ENCODE measurements around the gene PLA2G4A. TPM values are rescaled to one million over a fixed set of nuclear protein-coding genes. Genes with fewer than 3 reads are reported as not detected.

PLA2G4A gene
- total RNA-seq, 1 experiment from 2014 or later, result 0.39 TPM

DNA sequence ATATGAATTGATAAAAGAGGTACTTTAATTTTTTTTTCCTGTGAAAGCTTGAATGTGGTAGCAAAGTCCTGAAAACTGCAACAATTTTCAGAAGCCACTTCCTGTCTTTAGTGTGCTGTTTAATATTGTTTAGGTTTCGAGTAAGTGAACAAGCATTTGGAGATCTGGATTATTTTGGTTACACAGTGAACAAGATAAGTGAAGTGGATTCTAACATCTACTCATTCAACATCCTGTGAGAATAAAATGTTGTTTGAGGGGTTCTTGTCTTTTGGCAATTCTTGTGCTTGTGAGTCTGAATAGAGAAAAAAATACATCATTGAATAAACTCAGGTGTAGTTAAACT lies 35.2 kb upstream of the PLA2G4A start:
- no peaks in the 10 kb centered on the region for H4K20me1 ChIP-seq (ENCODE audit: control insufficient read depth, insufficient read depth, insufficient read length)
- no peak overlapping the region for H2BK5ac ChIP-seq (ENCODE audit: insufficient read length, low read length)
- no peak overlapping the region for H3K23ac ChIP-seq (ENCODE audit: insufficient read length, low read depth, low read length)
- no peak overlapping the region for H3K4ac ChIP-seq (ENCODE audit: low read depth, low read length)
- no peak overlapping the region for H2BK20ac ChIP-seq (ENCODE audit: low read depth, low read length, poor library complexity, severe bottlenecking)
- no peak overlapping the region for H3K9ac ChIP-seq (ENCODE audit: extremely low read depth, insufficient read length, low read length)
- no peak overlapping the region for H2BK15ac ChIP-seq (ENCODE audit: low read depth, low read length)
- H4K5ac ChIP-seq (ENCODE audit: insufficient read length, low read depth, low read length), result no peak overlapping the region
- no peaks in the 10 kb centered on the region for H3K9me3 ChIP-seq (ENCODE audit: control insufficient read depth, low read depth, low read length)
- H3K14ac ChIP-seq (ENCODE audit: insufficient read depth, low read length), result no peak overlapping the region
- no peaks in the 10 kb centered on the region for H3K79me2 ChIP-seq (ENCODE audit: insufficient read depth, low read length)
- H3K9me3 Mint-ChIP-seq, result no peaks in the 10 kb centered on the region
- H3K27me3 Mint-ChIP-seq (ENCODE audit: low read depth), result no peaks in the 10 kb centered on the region
- H3K4me1 ChIP-seq (ENCODE audit: insufficient read depth, low read length), result no peaks in the 10 kb centered on the region
- no peak overlapping the region for H2AK5ac ChIP-seq (ENCODE audit: insufficient read length, low read length)
- no peak overlapping the region for H2BK120ac ChIP-seq (ENCODE audit: low read depth, low read length, poor library complexity, severe bottlenecking)
- H3K36me3 Mint-ChIP-seq (ENCODE audit: insufficient read depth in 1 of 3, low read depth in 3 of 3), result no peaks in the 10 kb centered on the region
- no peaks in the 10 kb centered on the region for H3K27me3 ChIP-seq (ENCODE audit: insufficient read depth, low read length)
- no peak overlapping the region for H3K18ac ChIP-seq (ENCODE audit: insufficient read length, low read depth, low read length)
- H3K27ac ChIP-seq (ENCODE audit: insufficient read length, low read depth, low read length), result no peak overlapping the region
- no peaks in the 10 kb centered on the region for H3K23me2 ChIP-seq (ENCODE audit: insufficient read length, low read depth, low read length, poor library complexity, severe bottlenecking)
- H2AFZ ChIP-seq (ENCODE audit: low read length), result no peak overlapping the region
- no peak for TF ChIP-seq CTCF (conservative IDR thresholded peaks at IDR 0.05)
- H3K4me1 Mint-ChIP-seq, result no peaks in the 10 kb centered on the region
- no peak overlapping the region for H3K4me2 ChIP-seq (ENCODE audit: insufficient read depth, insufficient read length, low read length)
- H2BK12ac ChIP-seq (ENCODE audit: insufficient read length, low read depth, low read length), result no peak overlapping the region
- no peak overlapping the region for H3K4me3 Mint-ChIP-seq
- WGBS (ENCODE audit: extremely low coverage, insufficient read length, low lambda C conversion rate), result no CpG with 5 or more reads among the region's 1 CpG
- H4K91ac ChIP-seq (ENCODE audit: insufficient read length, low read depth, low read length), result no peak overlapping the region
- H3K56ac ChIP-seq (ENCODE audit: insufficient read length, low read depth, low read length), result no peak overlapping the region
- no peaks in the 10 kb centered on the region for H3K79me1 ChIP-seq (ENCODE audit: insufficient read depth, low read depth, low read length, poor library complexity, severe bottlenecking)
- H3T11ph ChIP-seq (ENCODE audit: low read length), result no peak overlapping the region
- H3K27ac Mint-ChIP-seq, result no peak overlapping the region
- no peak overlapping the region for H4K8ac ChIP-seq (replicated peaks; ENCODE audit: insufficient read length, low read depth, low read length)
- no peak for DNase-seq
